Measurements from ENCODE around the gene PRDM16. TPM values are rescaled to one million over a fixed set of nuclear protein-coding genes. Genes with fewer than 3 reads are reported as not detected.
"Not testable (repeated sequence)": the region's sequence is repeated elsewhere in the genome, so short reads cannot be mapped to it uniquely, and the experiment has no call there.

The PRDM16 gene
- total RNA-seq, 4 donors from 2014 or later = 0.08 to 0.19 (median 0.12) TPM

- no peak for DNase-seq
- intact Hi-C loops (cut with DNase I) = no loop called here
- WGBS, 2 donors = no CpG with 5 or more reads among the region's 8 CpGs
- no peak overlapping the region for H3K4me3 ChIP-seq
- H3K9me3 ChIP-seq = no peaks in the 10 kb centered on the region
- TF ChIP-seq POLR2A (IDR thresholded peaks at IDR 0.05) = no peak
- H3K27me3 ChIP-seq = peaks cover 0 to 52% (median 0%) of the 10 kb centered on the region in 4 donors
- no peaks in the 10 kb centered on the region for H3K4me1 ChIP-seq
- no peak overlapping the region for H3K27ac ChIP-seq
- H3K36me3 ChIP-seq = no peaks in the 10 kb centered on the region
Measured at GRCh38 chr1:3085721-3086120, 16.7 kb downstream of the PRDM16 start.

DNA sequence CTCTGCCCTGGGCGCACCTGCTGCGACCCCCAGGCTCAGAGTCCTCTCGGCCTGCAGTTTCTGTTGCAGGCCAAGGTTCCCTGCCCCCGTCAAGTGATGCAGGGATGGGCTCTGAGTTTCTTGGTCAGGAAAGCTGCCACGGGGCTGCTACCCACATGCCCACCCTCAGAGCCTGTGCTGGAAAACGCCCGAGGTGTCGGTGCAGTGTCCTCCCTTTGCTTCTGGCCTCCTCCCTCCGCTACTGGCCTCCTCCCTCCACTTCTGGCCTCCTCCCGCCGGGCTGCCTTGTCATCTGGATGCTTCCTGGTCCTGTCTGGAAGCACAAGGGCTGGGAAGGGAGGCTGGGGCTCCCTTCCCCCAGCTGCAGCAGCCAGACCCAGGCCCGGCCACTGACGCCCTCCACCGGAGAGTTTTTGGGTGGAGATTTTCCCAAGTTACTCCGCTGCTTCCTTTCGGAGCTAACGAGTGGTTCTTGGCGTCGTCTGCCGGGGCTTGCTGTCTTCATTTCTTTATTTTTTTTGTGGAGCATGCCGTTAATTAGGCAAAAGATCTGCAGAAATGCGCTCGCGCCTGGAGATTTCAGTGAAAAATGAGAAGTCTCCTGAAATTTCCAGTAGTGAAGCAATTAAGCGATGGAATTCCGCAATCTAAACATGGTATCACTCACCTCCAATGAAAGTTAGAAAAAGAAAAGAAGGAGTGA lies 17.4 kb downstream of the PRDM16 start:
- no peak for DNase-seq
- TF ChIP-seq POLR2A (IDR thresholded peaks at IDR 0.05) = no peak
- H3K27me3 ChIP-seq = peaks cover 0 to 52% (median 0%) of the 10 kb centered on the region in 4 donors
- H3K9me3 ChIP-seq = no peaks in the 10 kb centered on the region
- WGBS, 2 donors = 78 to 87% methylated on average over 11 to 25 of the region's 26 CpGs
- intact Hi-C loops (cut with DNase I) = no loop called here
- H3K4me3 ChIP-seq = no peak overlapping the region
- no peaks in the 10 kb centered on the region for H3K36me3 ChIP-seq
- H3K27ac ChIP-seq = no peak overlapping the region
- no peaks in the 10 kb centered on the region for H3K4me1 ChIP-seq

- no peak overlapping the region for H3K4me3 ChIP-seq
- no peaks in the 10 kb centered on the region for H3K4me1 ChIP-seq
- no peak overlapping the region for H3K27ac ChIP-seq
- WGBS, 2 donors = 52 to 62% methylated on average over 5 to 12 of the region's 17 CpGs
- TF ChIP-seq POLR2A (IDR thresholded peaks at IDR 0.05) = no peak
- TF ChIP-seq, protein P1, sequence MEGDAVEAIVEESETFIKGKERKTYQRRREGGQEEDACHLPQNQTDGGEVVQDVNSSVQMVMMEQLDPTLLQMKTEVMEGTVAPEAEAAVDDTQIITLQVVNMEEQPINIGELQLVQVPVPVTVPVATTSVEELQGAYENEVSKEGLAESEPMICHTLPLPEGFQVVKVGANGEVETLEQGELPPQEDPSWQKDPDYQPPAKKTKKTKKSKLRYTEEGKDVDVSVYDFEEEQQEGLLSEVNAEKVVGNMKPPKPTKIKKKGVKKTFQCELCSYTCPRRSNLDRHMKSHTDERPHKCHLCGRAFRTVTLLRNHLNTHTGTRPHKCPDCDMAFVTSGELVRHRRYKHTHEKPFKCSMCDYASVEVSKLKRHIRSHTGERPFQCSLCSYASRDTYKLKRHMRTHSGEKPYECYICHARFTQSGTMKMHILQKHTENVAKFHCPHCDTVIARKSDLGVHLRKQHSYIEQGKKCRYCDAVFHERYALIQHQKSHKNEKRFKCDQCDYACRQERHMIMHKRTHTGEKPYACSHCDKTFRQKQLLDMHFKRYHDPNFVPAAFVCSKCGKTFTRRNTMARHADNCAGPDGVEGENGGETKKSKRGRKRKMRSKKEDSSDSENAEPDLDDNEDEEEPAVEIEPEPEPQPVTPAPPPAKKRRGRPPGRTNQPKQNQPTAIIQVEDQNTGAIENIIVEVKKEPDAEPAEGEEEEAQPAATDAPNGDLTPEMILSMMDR (IDR thresholded peaks at IDR 0.05) = no peak
- intact Hi-C loops (cut with DNase I) = no loop called here
- peaks cover 0 to 55% (median 0%) of the 10 kb centered on the region in 4 donors for H3K27me3 ChIP-seq
- H3K9me3 ChIP-seq = no peaks in the 10 kb centered on the region
- DNase-seq = no peak
- H3K36me3 ChIP-seq = no peaks in the 10 kb centered on the region
Measured at GRCh38 chr1:3087049-3087448, 18.0 kb downstream of the PRDM16 start.

GRCh38 chr1:3087946-3088668 lies 19.1 kb downstream of the PRDM16 start:
- H3K9me3 ChIP-seq; H3K27ac ChIP-seq; H3K4me3 ChIP-seq; H3K4me1 ChIP-seq; DNase-seq; H3K36me3 ChIP-seq; intact Hi-C loops (cut with DNase I): not testable (repeated sequence)
- peaks cover 0 to 66% (median 0%) of the 10 kb centered on the region in 4 donors for H3K27me3 ChIP-seq
- 75 to 80% methylated on average over 18 to 20 of the region's 20 CpGs for WGBS, 2 donors

GRCh38 chr1:3089490-3089889 lies 20.5 kb downstream of the PRDM16 start:
- Histone ChIP-seq H3K36me3 (no peaks in the 10 kb centered on the region), H3K4me1 (no peaks in the 10 kb centered on the region), H3K27me3 (peaks cover 0 to 73% (median 0%) of the 10 kb centered on the region in 4 donors), H3K27ac (no peak overlapping the region), H3K9me3 (no peaks in the 10 kb centered on the region), H3K4me3 (no peak overlapping the region)
- TF ChIP-seq POLR2A (IDR thresholded peaks at IDR 0.05) = no peak
- TF ChIP-seq, protein P1 (IDR thresholded peaks at IDR 0.05) = no peak
- 75 to 88% methylated on average over 10 to 15 of the region's 17 CpGs for WGBS, 2 donors
- intact Hi-C loops (cut with DNase I) = no loop called here
- DNase-seq = no peak

DNA sequence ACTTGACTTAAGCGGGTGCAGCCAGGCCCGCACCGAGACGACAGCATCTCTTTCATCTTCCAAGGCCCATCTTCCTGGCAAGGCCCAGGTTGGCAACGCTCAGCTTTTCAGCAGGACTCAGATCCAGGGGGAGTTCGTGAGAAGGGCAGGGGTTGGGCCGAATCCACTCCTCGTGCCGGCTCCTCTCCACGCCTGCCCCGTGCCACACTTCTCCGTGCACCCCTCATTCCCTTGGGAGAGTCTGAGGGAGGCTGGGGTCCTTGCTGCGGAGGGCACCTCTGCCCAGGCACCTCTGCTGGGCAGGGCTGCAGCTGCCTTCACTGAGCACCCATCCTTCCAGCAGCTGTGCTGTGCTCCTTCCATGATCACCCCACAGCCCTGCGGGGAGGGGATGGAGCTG lies 22.3 kb downstream of the PRDM16 start:
- no peaks in the 10 kb centered on the region for H3K36me3 ChIP-seq
- WGBS, 2 donors = 89 to 92% methylated on average over 2 to 13 of the region's 14 CpGs
- H3K4me3 ChIP-seq = no peak overlapping the region
- no peak overlapping the region for H3K27ac ChIP-seq
- H3K27me3 ChIP-seq = peaks cover 0 to 63% (median 0%) of the 10 kb centered on the region in 4 donors
- intact Hi-C loops (cut with DNase I) = no loop called here
- DNase-seq = no peak
- H3K4me1 ChIP-seq = no peaks in the 10 kb centered on the region
- H3K9me3 ChIP-seq = no peaks in the 10 kb centered on the region
- no peak for TF ChIP-seq POLR2A (IDR thresholded peaks at IDR 0.05)
- TF ChIP-seq, protein P1 (IDR thresholded peaks at IDR 0.05) = no peak
